ENCODE results near the gene SLC29A2.

Gene SLC29A2

GRCh38 chr11:66317723-66318599, 53.6 kb downstream of the SLC29A2 start:
- peak; percentile 72 for DNase-seq (ENCODE audit: low spot score)

- peak; percentile 70 for DNase-seq (ENCODE audit: low spot score)
Observed at GRCh38 chr11:66317322-66317722, 54.2 kb downstream of the SLC29A2 start.

- no peak for DNase-seq (ENCODE audit: low spot score)
Observed at GRCh38 chr11:66316849-66317251, 54.7 kb downstream of the SLC29A2 start, which contains the start of gene CD248. Gene CD248 (minus strand): TSS chr11:66317044. CDS start chr11:66317027, 17 bp downstream.

GRCh38 chr11:66315921-66316811, 55.4 kb downstream of the SLC29A2 start:
- DNase-seq (ENCODE audit: low spot score) = no peak

- no peak for DNase-seq (ENCODE audit: low spot score)
Observed at GRCh38 chr11:66315498-66315885, 56.1 kb downstream of the SLC29A2 start.

- DNase-seq (ENCODE audit: low spot score) = no peak
Observed at GRCh38 chr11:66314561-66315497, 56.7 kb downstream of the SLC29A2 start.

- no peak for DNase-seq (ENCODE audit: low spot score)
Observed at GRCh38 chr11:66314186-66314501, 57.4 kb downstream of the SLC29A2 start.

GRCh38 chr11:66313321-66314185, 58.0 kb downstream of the SLC29A2 start:
- no peak for DNase-seq (ENCODE audit: low spot score)

GRCh38 chr11:66312549-66313320, 58.8 kb downstream of the SLC29A2 start:
- peak; percentile 98 for DNase-seq (ENCODE audit: low spot score)

Data from NAMALWA (cell line).